HPDE6-E6E7 (cell line): Measurements from ENCODE around the gene SFI1.
"Not testable (repeated sequence)": the region's sequence is repeated elsewhere in the genome, so short reads cannot be mapped to it uniquely, and the experiment has no call there.

Experiments used
- DNase-seq: peaks from one replicate; pipeline ENCODE4 v3.0.0; 2011; ENCODE audit warnings: missing footprints; ENCODE audit errors: extremely low spot score

The SFI1 gene

DNA sequence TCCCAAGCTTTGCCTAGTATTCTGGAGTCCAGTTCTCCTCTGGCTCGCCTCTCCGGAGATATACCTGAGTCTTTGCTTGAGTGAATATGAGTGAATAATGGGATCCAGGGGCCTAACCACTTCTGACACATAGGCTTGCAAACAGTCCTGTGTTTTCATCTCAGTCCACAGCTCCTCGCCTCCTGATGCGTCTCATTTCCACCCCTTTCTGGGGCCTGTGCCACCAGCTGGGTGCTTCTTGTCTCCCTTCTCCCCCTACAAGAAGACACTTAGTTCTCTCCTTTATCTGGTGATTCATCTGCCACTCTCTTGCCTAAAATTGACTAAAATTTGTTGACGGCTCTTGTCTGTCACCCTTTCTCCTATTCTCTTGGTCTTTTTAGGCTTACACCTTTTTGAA is 44.6 kb downstream of the SFI1 start:
- no peak for DNase-seq

DNA sequence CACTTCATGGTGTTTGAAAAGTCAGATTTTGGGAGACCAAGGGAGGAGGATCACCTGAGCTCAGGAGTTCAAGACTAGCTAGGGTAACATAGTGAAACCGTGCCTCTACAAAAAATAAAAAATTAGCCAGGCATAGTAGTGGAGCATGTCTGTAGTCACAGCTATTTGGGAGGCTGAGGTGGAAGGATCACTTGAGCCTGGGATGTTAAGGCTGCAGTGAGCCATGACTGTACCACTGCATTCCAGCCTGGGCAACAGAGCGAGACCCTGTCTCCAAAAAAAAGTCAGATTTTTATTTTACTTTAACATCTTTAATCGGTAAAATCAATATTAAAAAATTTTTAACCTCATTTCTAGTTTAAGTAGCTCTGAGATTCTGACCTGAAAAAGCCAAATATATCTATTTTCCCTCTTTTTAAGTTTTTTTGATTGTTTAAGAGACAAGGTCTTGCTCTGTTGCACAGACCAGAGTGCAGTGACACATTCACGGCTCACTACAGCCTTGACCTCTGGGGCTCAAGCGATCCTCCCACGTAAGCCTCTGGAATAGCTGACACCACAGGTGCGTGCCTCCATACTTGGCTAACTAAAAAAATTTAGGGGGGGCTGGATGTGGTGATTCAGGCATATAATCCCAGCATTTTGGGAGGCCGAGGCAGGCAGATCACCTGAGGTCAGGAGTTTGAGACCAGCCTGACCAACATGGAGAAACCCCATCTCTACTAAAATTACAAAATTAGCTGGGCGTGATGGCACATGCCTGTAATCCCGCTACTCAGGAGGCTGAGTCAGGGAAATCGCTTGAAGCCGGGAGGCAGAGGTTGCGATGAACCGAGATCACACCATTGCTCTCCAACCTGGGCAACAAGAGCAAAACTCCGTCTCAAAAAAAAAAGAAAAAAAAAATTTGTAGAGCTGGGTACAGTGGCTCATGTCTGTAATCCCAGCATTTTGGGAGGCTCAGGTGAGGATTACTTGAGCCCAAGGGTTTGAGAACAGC is 48.4 kb downstream of the SFI1 start:
- no peak for DNase-seq

DNA sequence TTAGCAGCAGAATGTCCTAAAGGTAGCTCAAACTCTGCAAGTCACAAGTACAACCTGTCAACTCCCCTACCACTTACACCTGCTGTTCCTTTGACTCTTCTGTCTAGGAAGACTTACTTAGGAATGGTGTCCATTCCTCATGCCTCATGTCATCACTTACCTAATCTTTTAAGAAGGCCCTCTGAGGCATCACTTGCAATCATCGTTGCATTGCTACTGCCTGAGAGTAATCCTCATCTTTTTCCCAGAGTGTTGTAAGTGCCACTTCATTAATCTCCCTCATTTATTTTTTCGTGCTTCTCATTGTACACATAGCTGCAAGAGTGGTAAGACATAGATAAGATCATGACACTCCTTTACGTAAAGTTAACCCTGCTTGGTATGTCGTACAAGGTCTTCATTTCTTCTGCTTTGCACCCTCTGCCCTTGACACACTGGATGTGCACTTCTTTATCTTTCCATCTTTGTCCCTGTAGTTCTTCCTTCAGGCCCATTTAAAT is 54.6 kb downstream of the SFI1 start:
- no peak for DNase-seq

DNA sequence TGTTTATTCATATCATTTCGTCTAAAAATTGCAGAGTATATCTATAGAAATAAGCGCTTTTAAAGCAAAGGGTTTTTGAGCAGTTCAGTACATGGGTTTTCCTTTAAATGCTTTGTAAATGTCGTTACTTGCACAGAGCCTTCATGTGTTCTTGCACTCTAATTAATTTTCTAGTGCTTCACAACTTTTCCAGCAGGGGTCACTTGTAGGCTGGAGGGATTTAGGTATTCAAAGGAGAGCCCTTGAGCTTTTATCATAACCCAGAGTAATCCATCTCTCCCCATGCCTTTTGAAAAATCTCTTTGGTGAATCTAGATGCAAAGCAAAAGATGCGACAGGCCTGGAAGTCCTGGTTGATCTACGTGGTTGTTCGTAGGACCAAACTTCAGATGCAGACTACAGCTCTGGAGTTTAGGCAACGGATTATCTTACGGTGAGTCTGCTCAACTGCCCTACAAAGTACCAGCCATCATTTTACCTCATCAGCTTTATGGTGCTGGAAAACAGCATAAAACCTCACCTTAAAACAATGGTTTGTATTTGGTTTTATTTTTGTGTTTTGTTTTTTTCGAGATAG is 60.4 kb downstream of the SFI1 start:
- DNase-seq: no peak

DNA sequence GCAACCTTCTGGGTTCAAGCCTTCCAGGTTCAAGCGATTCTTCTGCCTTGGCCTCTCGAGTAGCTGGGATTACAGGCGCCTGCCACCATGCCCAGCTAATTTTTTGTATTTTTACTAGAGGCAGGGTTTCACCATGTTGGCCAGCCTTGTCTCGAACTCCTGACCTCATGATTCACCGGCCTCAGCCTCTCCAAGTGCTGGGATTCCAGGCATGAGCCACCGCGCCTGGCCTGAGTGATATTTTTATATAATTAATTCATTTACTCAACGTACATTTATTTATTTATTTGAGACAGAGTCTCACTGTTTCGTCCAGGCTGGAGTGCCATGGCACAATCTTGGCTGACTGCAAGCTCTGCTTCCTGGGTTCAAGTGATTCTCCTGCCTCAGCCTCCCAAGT is 62.2 kb downstream of the SFI1 start:
- DNase-seq: not testable (repeated sequence)

DNA sequence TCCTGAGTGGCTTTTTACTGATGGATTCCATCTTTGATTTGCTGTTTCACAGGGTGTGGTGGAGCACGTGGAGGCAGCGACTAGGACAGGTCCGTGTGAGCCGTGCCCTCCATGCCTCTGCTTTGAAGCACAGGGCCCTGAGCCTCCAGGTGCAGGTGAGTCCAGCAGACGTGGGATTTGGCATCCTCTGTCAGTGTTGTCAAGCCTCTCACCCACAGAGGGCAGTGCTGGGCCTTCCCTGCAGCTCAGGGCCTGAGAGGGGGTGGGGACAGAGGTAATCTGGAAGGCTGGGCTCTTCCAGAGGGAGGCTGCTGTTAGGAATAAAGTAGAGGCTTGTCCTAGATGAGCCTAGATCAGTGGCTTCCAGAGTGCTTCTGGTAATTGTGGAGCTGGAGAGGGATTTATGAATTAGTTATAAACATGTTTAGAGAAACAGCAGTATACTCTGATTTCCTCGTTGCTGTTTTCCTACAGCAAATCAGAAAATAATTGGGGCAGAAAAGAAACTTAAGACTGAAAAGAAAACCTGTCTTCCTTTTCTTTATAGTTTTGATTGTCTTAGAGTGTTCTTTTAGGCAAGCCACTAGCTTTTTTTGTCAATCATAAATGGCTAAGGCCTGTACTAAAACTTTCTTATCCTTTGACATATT is 65.0 kb downstream of the SFI1 start:
- DNase-seq: peak; percentile 75

DNA sequence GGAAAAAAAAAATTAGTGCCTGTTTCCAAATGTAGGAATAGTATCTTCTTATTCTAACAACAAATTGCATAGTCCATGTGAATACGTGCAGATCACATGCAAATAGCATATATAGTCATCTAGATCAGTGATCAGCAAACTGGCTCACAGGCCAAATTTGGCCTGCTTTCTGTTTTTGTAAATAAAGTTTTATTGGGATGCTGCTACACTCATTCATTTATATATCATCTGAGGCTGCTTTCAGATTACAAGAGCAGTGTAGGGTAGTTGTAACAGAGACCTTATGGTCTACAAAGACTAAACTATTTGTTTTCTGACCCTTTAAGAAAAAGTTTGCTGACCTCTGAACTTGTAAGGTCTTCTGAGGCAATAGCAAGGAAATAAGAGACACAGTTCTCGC is 65.6 kb downstream of the SFI1 start:
- DNase-seq: no peak

DNA sequence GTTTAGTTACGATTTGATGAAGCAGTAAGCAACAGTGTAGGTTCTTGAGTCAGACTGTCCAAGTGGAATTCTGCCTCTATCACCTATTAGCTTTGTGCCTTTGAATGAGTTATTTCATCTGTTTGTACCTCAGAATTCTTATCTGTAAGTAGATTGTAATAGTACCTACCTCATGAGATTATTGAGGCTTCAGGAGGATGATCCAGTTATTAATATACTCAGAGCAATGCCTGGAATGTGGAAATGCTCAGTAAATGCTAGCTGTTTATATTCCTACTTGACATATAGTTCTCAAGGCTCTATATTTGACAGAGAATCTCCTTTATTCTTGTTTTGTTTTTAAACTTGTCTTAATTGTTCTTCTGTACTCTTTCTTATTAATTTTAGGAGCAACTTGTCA is 70.1 kb downstream of the SFI1 start:
- DNase-seq: no peak

DNA sequence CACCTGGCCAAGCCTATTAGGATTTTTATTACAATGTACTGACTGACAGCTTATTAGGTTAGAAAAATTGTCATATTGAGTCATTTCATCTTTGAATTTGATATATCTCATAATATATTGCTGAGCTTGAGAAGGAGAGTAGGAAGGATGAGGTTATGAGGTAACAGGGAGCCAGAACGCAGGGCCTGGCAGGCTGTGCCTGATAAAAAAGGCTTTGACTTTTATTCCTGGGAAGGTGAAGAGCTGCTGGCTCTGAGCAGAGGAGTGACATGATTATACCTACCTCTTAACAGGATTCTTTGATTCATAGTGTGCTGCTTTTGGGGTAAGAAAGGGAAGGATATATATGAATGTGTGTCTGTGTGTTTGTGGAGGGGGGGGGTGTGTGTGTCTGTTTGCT is 70.9 kb downstream of the SFI1 start:
- no peak for DNase-seq

DNA sequence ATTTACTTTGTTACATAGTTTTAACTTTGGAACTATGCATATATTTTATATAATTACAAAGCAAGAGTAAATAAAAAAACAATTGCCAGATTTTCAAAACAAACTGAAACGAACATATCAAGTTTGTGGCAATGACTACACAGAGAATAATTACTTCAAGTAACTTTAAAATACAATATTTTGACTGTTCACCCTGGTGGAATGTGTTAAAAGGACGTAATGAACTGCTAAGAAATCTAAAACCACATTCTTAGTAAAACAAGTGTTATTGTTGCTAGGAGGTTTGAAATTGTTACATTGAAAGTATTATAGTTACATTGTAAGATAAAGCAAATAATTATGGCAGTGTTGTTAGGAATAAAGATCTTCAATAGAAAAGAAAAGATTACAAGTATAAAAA is 71.4 kb downstream of the SFI1 start:
- no peak for DNase-seq

DNA sequence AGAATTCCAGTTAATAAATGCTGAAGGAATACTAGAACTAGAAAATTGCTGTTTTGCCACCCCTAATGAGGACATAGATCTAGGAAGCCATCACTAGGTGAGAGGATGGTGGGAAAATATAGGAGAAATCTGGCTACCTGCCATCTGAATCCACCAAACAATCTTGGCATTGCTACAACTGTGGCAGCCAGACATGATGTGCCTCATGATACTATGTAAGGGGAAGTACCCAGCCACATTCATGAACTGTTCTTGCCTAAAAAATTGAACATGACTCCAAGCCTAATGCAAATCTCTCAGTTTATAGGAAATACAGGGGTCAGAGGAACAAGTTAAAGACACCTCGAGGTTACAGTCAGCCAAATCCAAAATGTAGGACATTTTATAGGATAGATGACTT is 72.8 kb downstream of the SFI1 start:
- DNase-seq: no peak

DNA sequence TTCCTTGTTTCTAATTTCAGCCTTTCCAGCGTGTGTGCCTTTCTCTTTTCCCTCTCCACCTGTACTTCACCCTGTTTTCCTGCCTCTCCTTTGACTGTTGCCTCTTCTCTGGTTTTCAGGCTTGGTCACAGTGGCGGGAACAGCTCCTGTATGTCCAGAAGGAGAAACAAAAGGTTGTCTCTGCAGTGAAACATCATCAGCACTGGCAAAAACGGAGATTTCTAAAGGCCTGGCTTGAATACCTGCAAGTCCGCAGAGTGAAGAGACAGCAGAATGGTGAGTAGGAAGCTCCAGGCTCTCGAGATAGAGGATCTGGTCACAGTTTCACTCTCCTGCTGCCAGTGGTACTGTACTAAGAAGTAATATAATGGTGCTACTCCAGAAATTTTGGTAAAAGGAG is 76.6 kb downstream of the SFI1 start:
- DNase-seq: no peak

DNA sequence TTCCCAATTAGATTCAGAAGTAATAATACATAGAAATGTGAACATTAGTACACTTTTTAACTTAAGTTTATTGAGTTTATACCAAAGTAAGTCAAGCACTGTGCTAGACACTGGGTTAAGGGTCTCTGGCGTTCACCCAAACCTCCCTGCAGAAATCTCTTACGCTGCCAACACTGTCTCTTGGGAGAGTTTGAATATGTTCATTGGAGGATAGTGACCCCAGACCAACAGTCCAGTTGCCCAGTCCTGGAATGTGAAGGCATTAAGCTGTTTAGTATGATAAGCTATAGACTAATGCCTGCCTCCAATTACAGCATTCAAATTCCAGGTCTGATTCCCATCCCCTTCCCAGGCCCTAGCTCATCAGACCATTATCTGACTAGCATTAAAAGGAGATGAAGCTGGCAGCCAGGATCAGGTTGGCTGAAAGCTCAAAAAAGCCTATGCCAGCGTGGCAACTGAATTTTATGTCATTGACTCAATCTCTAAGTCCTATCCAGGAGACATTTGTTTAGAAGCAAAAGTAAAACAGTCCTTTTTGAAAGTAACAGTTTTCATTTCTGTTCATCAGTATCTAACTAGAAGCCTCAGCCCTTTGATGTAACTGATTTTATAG is 77.8 kb downstream of the SFI1 start:
- DNase-seq: no peak

DNA sequence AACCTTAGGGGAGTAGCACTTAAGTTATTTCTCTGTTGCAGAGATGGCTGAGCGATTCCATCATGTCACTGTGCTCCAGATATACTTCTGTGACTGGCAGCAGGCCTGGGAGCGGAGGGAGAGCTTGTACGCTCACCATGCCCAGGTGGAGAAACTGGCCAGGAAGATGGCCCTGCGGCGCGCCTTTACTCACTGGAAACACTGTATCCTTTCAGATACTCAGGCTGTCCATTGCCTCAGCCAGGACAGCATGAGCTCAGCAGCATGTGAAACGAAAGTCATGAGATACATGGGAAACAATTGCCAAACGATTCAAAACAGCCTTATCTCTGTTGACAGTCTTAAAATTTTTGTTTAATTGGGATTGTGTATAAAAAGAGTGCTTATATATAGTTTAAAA is 78.9 kb downstream of the SFI1 start:
- no peak for DNase-seq

DNA sequence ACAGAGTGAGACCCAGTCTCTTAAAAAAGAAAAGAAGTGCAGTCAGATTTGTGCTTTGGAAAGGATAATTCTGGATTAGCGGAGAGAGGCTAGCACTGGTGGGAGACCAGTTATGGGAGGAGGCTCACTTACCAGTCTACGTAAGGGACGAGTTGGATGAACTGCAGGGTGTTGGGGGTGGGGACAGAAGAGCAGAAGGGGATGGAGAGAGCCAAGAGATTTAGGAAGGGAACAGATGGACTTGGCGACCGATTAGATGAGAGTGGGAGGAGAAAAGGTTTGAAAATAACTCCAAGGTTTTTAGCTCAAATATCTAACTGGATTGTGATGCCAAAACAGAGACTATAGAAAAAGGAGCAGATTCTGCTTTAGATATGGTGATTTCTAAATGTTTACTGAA is 81.4 kb downstream of the SFI1 start:
- DNase-seq: no peak

DNA sequence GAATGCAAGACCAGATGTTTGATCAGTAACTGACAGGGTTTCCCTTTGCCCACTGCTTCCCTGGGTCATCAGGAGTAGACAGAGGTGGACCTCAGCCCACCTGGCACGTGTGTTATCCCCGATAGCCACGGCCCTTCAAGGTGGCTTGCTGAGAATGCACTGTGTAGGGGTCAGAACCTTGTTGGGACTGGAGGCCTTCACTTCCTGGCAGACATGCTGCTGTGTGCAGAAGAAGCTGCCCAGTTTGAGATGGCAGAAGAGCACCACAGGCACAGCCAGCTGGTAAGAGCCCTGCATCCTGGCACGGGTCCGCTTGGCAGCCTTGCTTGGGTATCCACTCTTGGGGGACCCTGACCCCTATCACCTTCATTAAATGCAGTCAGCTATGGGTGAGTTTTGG is 81.8 kb downstream of the SFI1 start:
- DNase-seq: no peak

DNA sequence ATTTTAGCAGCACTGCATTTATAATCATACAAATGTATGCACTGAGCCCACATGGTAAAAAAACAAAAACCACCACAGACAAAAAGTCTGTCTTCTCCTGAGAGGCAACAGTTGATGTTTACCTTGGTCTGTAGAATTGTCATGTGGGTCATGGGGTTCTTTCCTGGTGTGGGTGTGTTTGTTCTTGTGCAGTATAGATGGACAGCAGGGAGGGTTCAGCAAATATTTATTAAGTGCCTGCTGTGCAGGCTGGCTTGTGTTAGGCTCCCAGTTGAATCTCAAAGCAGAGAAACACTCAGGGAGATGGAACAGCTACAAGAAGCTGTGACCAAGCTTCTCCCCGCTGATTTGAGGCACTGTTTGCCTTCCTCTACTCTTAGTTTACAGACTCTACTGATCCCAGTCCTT is 83.5 kb downstream of the SFI1 start:
- DNase-seq: no peak

DNA sequence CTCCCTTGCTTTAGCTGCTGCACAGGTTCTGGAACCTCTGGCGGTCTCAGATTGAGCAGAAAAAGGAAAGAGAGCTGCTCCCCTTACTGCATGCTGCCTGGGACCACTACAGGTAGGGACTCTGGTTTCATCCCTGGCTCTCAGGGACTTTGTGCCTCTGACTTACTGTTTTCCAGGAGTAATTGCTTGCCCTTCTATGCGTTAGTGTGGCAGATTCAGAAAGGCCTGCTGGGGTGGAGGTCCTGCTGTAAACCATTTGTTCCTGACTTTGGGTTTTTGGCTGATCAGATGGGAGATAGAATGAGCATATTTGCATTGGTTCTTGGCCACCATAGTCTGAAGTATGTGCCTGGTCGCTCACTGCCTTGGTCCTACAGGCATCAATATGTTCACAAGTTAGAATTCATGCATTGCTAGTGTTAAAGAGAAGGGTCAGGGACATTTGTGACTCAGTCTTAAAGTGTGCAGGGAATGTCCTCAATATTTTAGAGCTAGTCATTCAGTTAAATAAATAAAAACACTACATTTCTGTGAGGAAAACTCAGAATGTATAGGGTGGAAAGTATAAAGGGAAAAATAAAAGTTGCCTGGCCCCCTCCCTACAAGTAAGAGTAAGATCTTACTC is 87.6 kb downstream of the SFI1 start:
- DNase-seq: no peak

DNA sequence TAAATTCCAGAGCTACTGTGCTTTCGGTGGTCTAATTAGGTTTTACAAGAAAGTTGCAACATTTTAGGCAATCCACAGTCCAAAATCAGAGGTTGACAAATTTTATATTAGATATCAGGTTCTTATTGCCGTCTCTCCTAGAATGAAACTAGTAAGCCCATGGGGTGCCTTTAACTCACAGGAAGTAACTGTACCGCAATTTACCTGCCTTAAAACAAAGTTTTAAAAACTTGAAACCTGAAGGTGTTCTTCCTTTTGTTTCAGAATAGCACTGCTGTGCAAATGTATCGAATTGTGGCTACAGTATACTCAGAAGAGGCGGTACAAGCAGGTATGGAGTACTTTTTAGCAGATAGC is 88.4 kb downstream of the SFI1 start:
- no peak for DNase-seq

DNA sequence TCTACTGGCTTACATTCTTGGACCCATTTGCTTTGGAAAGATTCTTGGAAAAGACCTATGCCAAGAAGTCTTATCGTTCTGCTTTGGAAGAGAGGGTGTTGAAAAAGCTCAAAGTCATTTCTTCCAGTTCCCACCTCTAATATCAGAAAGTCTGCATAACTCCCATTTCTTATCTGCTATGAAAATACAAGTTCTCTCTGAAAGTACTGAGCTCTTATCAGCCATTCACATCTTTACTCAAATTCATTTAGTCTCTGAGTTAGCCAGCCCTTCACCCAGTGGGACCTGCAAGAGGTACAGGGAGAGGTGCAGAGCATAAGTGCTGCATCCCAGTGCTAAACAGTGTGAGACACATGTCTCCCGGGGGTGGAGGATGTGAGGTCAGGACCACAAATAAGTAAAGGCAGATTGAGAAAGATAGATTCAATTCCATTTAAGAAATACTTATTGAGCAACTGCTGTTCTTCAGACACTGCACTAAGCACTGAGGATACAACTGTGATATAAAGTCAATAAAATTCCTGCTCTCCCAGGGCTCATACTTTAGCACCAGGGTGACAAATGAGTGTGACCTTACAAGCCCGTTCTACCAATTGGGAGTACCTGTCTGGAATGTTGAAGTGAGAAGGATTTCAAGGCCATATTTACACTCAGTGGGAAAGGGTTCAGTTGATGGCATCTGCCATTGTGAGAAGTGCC is 89.0 kb downstream of the SFI1 start:
- no peak for DNase-seq
